Mucosa of descending colon (tissue), 3 donors: Measurements from ENCODE around the gene KDM8. TPM values are rescaled to one million over a fixed set of nuclear protein-coding genes. Genes with fewer than 3 reads are reported as not detected.
A peak's percentile ranks its signal among the peaks of the same experiment; 100 is the strongest.

Experiments used
- ATAC-seq: fragments of 200-7000 bp; cut with Tn5 transposase; one replicate; pipeline ENCODE4 v1.9.1; 2020; ENCODE audit warnings: mild to moderate bottlenecking, moderate library complexity
- DNase-seq, 3 donors: peaks; one replicate each; pipeline ENCODE4 v3.0.0-alpha.2; 2020
- H3K36me3 ChIP-seq: fragments of 200-600 bp; one replicate; pipeline ENCODE4 v1.8.0; 2021; ENCODE audit warnings: low read depth, mild to moderate bottlenecking
- H3K4me1 ChIP-seq: fragments of 200-600 bp; one replicate; pipeline ENCODE4 v1.8.0; 2021; ENCODE audit warnings: low read depth, mild to moderate bottlenecking
- H3K4me3 ChIP-seq: fragments of 200-600 bp; one replicate; pipeline ENCODE4 v1.8.0; 2021; ENCODE audit warnings: mild to moderate bottlenecking
- H3K9me3 ChIP-seq: fragments of 200-600 bp; one replicate; pipeline ENCODE4 v1.8.0; 2021; ENCODE audit warnings: mild to moderate bottlenecking
- intact Hi-C, 2 donors: fragments of 100-400 bp; cut with DNase I in 1 of 2; cut with micrococcal nuclease in 1 of 2; formaldehyde crosslinking; loops; one replicate each; pipeline versions ENCODE4 v1.11.0 to v1.11.1; 2022; cut with DNase I, micrococcal nuclease
- total RNA-seq, 3 donors: library from RNA; stranded (reverse); fragmentation: NEBNext Ultra II Directional in 2 of 3; extraction: Animal tissue kit (Norgen Biotek cat#: 25700) in 2 of 3; gene quantifications; one replicate each; pipeline versions ENCODE4 v1.2.1 to v1.2.4, GENCODE V29; 2021 to 2023
- TF ChIP-seq, protein P1 (sequence below): fragments of 200-600 bp; IDR thresholded peaks from one replicate; pipeline ENCODE4 v1.8.0; 2022; ENCODE audit warnings: antibody characterized with exemption, mild to moderate bottlenecking
- donor health status: DM: no; HTN: no; CAD: no; lungs with moderate emphysema.
- donor health status: DM: no; HTN: no; CAD: no.
- donor health status: DM: no; HTN: yes; CAD: no.

KDM8 gene
- total RNA-seq, 3 donors from 2014 or later = 8.7 to 12.9 (median 8.9) TPM

DNA sequence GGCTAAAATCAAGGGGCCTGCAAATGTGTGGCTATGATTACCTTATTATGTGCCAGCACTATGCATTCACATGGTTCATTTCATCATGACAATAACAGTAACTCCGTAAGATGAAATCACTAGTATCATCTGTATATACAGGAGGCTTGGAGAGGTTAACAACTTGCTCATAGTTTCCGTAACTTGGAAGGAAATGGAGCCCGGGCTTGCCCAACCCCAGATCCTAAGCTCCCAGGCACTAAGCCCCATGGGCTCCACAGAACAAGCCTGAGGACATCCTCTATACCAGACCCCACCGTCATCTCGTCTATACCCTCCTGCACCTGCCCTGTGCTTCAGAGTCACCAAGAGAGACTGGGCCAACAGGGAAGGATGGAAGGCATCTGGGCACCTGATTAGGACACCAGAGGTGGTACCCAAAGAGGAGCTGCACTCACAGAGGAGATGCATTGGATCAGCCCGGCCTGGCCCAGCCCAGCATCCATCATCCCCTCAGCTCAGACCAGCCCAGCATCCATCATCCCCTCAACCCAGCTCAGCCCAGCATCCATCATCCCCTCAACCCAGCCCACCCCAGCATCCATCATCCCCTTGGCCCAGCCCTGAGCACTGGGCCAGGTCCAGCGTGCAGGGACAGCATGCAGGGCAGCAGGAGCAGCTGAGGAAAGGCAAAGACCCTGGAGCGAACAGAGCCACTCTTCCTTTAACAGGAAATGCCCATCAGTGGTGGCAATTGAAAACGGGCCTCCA, 36.8 kb downstream of the KDM8 start:
- ATAC-seq (no peak), DNase-seq (no peak)
- peaks cover 78% of the 10 kb centered on the region for H3K4me1 ChIP-seq
- no peak overlapping the region for H3K4me3 ChIP-seq
- intact Hi-C loops = loop anchor here in 1 of 2 donors (10.0 kb wide), 2 partner anchors 75 to 95 kb away; partner anchors contain the start of gene IL4R
- no peaks in the 10 kb centered on the region for H3K9me3 ChIP-seq
- H3K36me3 ChIP-seq = no peaks in the 10 kb centered on the region
- TF ChIP-seq, protein P1, sequence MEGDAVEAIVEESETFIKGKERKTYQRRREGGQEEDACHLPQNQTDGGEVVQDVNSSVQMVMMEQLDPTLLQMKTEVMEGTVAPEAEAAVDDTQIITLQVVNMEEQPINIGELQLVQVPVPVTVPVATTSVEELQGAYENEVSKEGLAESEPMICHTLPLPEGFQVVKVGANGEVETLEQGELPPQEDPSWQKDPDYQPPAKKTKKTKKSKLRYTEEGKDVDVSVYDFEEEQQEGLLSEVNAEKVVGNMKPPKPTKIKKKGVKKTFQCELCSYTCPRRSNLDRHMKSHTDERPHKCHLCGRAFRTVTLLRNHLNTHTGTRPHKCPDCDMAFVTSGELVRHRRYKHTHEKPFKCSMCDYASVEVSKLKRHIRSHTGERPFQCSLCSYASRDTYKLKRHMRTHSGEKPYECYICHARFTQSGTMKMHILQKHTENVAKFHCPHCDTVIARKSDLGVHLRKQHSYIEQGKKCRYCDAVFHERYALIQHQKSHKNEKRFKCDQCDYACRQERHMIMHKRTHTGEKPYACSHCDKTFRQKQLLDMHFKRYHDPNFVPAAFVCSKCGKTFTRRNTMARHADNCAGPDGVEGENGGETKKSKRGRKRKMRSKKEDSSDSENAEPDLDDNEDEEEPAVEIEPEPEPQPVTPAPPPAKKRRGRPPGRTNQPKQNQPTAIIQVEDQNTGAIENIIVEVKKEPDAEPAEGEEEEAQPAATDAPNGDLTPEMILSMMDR = no peak

DNA sequence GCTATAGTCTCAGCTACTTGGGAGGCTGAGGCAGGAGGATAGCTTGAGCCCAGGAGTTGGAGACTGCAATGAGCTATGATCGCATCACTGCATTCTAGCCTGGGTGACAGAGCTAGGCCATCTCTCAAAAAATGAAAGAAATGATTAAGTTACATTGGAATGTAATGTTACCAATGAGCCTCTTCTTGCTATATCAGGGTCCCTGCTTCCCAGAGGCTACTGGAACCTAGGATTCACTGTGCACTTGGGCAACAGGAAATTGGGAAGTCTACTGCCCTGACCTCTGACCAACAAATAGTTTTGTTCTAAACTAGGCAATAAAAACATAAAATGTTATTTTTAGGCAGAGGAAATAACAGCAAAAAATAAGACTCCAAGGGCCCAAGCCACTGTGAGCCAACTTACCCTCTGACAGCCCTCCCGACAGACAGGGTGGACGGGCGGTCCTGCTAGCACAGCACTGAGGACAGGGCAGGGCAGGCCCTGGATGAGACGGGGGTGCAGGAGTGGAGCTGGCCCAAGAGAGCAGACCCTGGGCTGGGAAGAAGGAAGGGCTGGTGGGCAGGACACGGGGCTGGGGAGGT, 37.7 kb downstream of the KDM8 start:
- no peak overlapping the region for H3K4me3 ChIP-seq
- H3K9me3 ChIP-seq = no peaks in the 10 kb centered on the region
- peaks cover 68% of the 10 kb centered on the region for H3K4me1 ChIP-seq
- DNase-seq (no peak), ATAC-seq (peak; percentile 36)
- TF ChIP-seq, protein P1 = no peak
- no peaks in the 10 kb centered on the region for H3K36me3 ChIP-seq
- intact Hi-C loops = loop anchor here in 1 of 2 donors (10.0 kb wide), 1 partner anchor 94 kb away; no protein-coding TSS in a partner anchor

DNA sequence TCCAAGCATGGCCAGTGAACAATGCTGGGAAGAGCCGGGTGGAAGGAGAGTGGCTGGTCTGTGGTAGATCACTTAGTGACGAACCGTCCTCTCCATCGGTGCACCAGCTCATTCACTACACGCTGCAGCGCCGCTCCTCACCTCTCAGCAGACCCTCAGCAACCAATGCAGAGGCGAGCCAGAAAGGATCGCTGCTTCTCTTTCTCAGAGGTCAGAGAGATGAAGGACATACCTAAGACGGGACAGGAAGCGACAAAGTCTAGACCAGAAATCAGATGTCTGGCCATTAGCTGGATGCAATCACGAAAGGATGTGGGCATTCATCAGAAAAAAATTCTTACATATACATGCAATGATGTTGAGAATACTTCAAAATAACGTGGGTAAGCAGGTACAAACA, 38.3 kb downstream of the KDM8 start:
- TF ChIP-seq, protein P1 = no peak
- ATAC-seq = no peak

DNA sequence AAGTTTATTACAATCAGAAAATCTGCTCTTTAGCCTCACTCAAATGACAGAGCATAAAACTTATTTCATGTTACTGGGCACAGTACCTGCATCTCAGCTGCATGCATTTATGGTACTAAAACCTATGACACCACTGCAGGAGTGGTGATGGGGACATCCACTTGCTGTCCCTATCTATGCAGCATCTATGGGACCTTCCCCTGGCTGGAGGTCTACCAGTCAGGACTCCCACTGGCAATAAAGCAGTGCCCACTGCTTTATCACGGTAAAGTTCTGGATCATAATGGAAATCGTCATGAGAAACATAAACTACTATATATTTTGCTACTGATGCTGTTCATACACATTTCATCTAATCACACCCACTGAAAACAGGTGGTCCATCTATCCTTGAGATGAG, 39.1 kb downstream of the KDM8 start:
- DNase-seq (no peak), ATAC-seq (peak; percentile 30)
- intact Hi-C loops = loop anchor here in 1 of 2 donors (10.0 kb wide), 1 partner anchor 92 kb away; no protein-coding TSS in a partner anchor
- TF ChIP-seq, protein P1 = no peak
- H3K4me3 ChIP-seq = no peak overlapping the region
- H3K4me1 ChIP-seq = peaks cover 64% of the 10 kb centered on the region
- no peaks in the 10 kb centered on the region for H3K36me3 ChIP-seq
- H3K9me3 ChIP-seq = no peaks in the 10 kb centered on the region

More for the DNA sequence above, 38.3 kb downstream of the KDM8 start:
- H3K9me3 ChIP-seq = no peaks in the 10 kb centered on the region
- H3K4me1 ChIP-seq = peaks cover 67% of the 10 kb centered on the region
- no peak overlapping the region for H3K4me3 ChIP-seq
- H3K36me3 ChIP-seq = no peaks in the 10 kb centered on the region
- DNase-seq = no peak
- intact Hi-C loops = loop anchor here in 1 of 2 donors (10.0 kb wide), 1 partner anchor 93 kb away; no protein-coding TSS in a partner anchor

DNA sequence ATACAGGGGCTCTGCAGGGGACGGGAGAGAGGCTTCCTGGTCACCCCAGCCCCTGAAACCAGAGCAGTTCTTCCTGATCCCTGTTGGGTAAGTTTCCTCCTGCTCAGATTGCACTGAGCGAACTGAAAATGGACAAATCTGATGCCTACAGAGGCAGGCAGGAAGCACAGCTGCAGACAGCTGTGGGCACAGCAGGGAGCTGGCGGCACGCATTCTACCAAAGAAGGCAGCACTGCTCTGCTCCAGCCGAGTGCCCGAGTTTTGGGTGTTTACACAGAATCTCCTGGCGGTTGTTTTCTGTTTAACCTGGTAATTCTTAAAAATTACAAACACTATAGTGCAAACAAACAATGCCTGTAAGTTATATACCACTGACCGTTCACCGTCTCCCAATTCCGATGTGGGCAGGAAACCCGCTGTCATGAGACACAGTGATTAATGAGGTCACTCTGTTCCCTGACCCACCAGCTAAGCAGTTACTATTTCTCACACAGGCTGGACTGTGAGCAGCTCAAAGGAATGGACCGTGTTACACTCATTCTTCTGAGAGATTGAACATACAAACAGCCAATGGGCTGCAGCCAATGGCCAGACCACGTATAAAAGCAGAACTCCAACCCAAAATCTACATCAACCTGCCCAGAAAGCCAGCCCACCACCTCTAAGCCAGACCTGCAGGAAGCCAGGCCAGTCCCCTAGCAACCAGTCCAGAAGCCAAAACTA, 39.7 kb downstream of the KDM8 start:
- DNase-seq (no peak), ATAC-seq (peak; percentile 34)
- no peaks in the 10 kb centered on the region for H3K9me3 ChIP-seq
- intact Hi-C loops = loop anchor here in 1 of 2 donors (10.0 kb wide), 1 partner anchor 92 kb away; no protein-coding TSS in a partner anchor
- H3K4me3 ChIP-seq = no peak overlapping the region
- no peaks in the 10 kb centered on the region for H3K36me3 ChIP-seq
- TF ChIP-seq, protein P1 = no peak
- H3K4me1 ChIP-seq = peaks cover 58% of the 10 kb centered on the region
